IMR-90 (cell line): ENCODE data around the gene LRRC56. TPM values are rescaled to one million over a fixed set of nuclear protein-coding genes. Genes with fewer than 3 reads are reported as not detected.
A peak's percentile ranks its signal among the peaks of the same experiment; 100 is the strongest.
"Not testable (repeated sequence)": the region's sequence is repeated elsewhere in the genome, so short reads cannot be mapped to it uniquely, and the experiment has no call there.

Source experiments
- ATAC-seq: fragments of 200-7000 bp; cut with Tn5 transposase; 2 replicates; pipeline ENCODE4 v1.9.1; 2020; ENCODE audit warnings: low read depth, mild to moderate bottlenecking, moderate library complexity
- BruUV-seq: library from RNA; stranded (reverse); fragments of 400-500 nt; replicated peaks from 2 replicates; lab custom pipeline; 2021; lab: Mats Ljungman, UMichigan
- CTCF ChIA-PET: fragments of 300-600 bp; formaldehyde crosslinking; extraction: SDS; loops from one replicate; lab custom pipeline; 2021; ENCODE audit warnings: antibody characterized with exemption; lab: Yijun Ruan, JAX
- POLR2A ChIA-PET: fragments of 300-600 bp; sonication (Branson Sonifier 250); formaldehyde crosslinking; loops from one replicate; lab custom pipeline; 2022; ENCODE audit warnings: antibody characterized with exemption; ENCODE audit not compliant: unreplicated experiment; lab: Charles Lee
- DNase-seq: peaks from one replicate; pipeline ENCODE4 v3.0.0; 2013
- H2AFZ ChIP-seq: replicated peaks from 2 replicates; pipeline ENCODE3; 2013; ENCODE audit warnings: low read length, mild to moderate bottlenecking; ENCODE audit not compliant: poor library complexity
- H2AK5ac ChIP-seq: 2 replicates; pipeline ENCODE4 v1.6.1; 2013; ENCODE audit warnings: low read depth, low read length, inconsistent platforms
- H2AK9ac ChIP-seq: replicated peaks from 2 replicates; pipeline ENCODE3; 2013; ENCODE audit warnings: mild to moderate bottlenecking, low read depth, low read length, moderate library complexity; ENCODE audit not compliant: poor library complexity
- H2BK120ac ChIP-seq: 2 replicates; pipeline ENCODE4 v1.6.1; 2013; ENCODE audit warnings: low read depth, low read length, inconsistent platforms
- H2BK15ac ChIP-seq: 3 replicates; pipeline ENCODE4 v1.6.1; 2013; ENCODE audit warnings: low read depth, low read length, inconsistent platforms
- H2BK20ac ChIP-seq: 2 replicates; pipeline ENCODE4 v1.6.1; 2013; ENCODE audit warnings: low read depth, mild to moderate bottlenecking, inconsistent platforms, low read length, moderate library complexity
- H2BK5ac ChIP-seq: 2 replicates; pipeline ENCODE4 v1.6.1; 2013; ENCODE audit warnings: mild to moderate bottlenecking, low read depth, low read length, inconsistent platforms; ENCODE audit not compliant: poor library complexity, severe bottlenecking
- H3K14ac ChIP-seq: replicated peaks from 2 replicates; pipeline ENCODE4 v1.6.1; 2013; ENCODE audit warnings: low read depth, low read length, inconsistent platforms
- H3K18ac ChIP-seq: 2 replicates; pipeline ENCODE4 v1.6.1; 2013; ENCODE audit warnings: low read depth, low read length, control low read depth
- H3K23ac ChIP-seq: 2 replicates; pipeline ENCODE4 v1.6.1; 2013; ENCODE audit warnings: low read depth, low read length, inconsistent platforms
- H3K27ac ChIP-seq: 2 replicates; pipeline ENCODE4 v1.5.1; 2013; ENCODE audit warnings: mild to moderate bottlenecking, control low read depth, low read length; ENCODE audit not compliant: insufficient read depth
- H3K27me3 ChIP-seq: 2 replicates; pipeline ENCODE4 v1.6.1; 2013; ENCODE audit warnings: low read length; ENCODE audit not compliant: control insufficient read depth, insufficient read depth
- H3K36me3 ChIP-seq: 2 replicates; pipeline ENCODE4 v1.6.1; 2013; ENCODE audit warnings: low read length, mixed read lengths; ENCODE audit not compliant: control insufficient read depth, insufficient read depth
- H3K4ac ChIP-seq: 2 replicates; pipeline ENCODE4 v1.6.1; 2013; ENCODE audit warnings: low read depth, low read length, inconsistent platforms
- H3K4me1 ChIP-seq: 2 replicates; pipeline ENCODE4 v1.6.1; 2013; ENCODE audit warnings: low read length, mixed read lengths; ENCODE audit not compliant: control insufficient read depth, insufficient read depth
- H3K4me2 ChIP-seq: 2 replicates; pipeline ENCODE4 v1.6.1; 2013; ENCODE audit warnings: low read depth, mild to moderate bottlenecking, control low read depth, low read length, moderate library complexity
- H3K4me3 ChIP-seq: 2 replicates; pipeline ENCODE4 v1.5.1; 2013; ENCODE audit warnings: low read depth, mild to moderate bottlenecking, control low read depth, low read length, moderate library complexity; ENCODE audit not compliant: insufficient read depth
- H3K56ac ChIP-seq: 2 replicates; pipeline ENCODE4 v1.6.1; 2013; ENCODE audit warnings: low read length, inconsistent platforms; ENCODE audit not compliant: insufficient read depth; ENCODE audit errors: extremely low read depth
- H3K79me1 ChIP-seq, 2 experiments: 2 replicates each; pipeline ENCODE4 v1.6.1; 2013; ENCODE audit warnings: low read length in 2 of 2, inconsistent platforms in 1 of 2, low read depth in 1 of 2
- H3K9ac ChIP-seq: 2 replicates; pipeline ENCODE4 v1.6.1; 2013; ENCODE audit warnings: low read depth, low read length, control low read depth
- H3K9me1 ChIP-seq: 2 replicates; pipeline ENCODE4 v1.6.1; 2013; ENCODE audit warnings: low read length, inconsistent platforms; ENCODE audit not compliant: insufficient read depth
- H3K9me3 ChIP-seq: 2 replicates; pipeline ENCODE4 v1.6.1; 2013; ENCODE audit warnings: low read length; ENCODE audit not compliant: control insufficient read depth, insufficient read depth
- H4K20me1 ChIP-seq: 2 replicates; pipeline ENCODE4 v1.6.1; 2013; ENCODE audit warnings: low read length, inconsistent platforms; ENCODE audit not compliant: insufficient read depth
- H4K5ac ChIP-seq: 2 replicates; pipeline ENCODE4 v1.6.1; 2013; ENCODE audit warnings: mild to moderate bottlenecking, low read depth, low read length, control low read depth
- H4K8ac ChIP-seq, 2 experiments: 2 replicates each; pipeline ENCODE4 v1.6.1; 2013; ENCODE audit warnings: low read depth in 2 of 2, low read length in 2 of 2, control low read depth in 1 of 2, inconsistent platforms in 1 of 2
- H4K91ac ChIP-seq: 2 replicates; pipeline ENCODE4 v1.6.1; 2013; ENCODE audit warnings: low read depth, low read length, inconsistent platforms; ENCODE audit not compliant: insufficient read depth
- USF2 ChIP-seq: fragments of 150-350 bp; IDR thresholded peaks from 2 replicates; pipeline ENCODE4 v1.6.1; 2017; ENCODE audit warnings: mild to moderate bottlenecking, antibody characterized with exemption, low read length, low read depth
- WGBS, 2 experiments: methylation state at CpG; one replicate each; pipeline versions ENCODE4 v1.1.5 to v1.1.7; 2013; ENCODE audit warnings: missing lambda C conversion rate in 2 of 2; ENCODE audit not compliant: insufficient read length in 1 of 2; ENCODE audit errors: extremely low coverage in 2 of 2; 5-methylcytosine and 5-hydroxymethylcytosine counted together
- dilution Hi-C: fragments of 300-500 bp; cut with HindIII; formaldehyde crosslinking; loops from one replicate; pipeline ENCODE4 v1.14.3; 2018; ENCODE audit warnings: low sequenced_read_pairs; ENCODE audit not compliant: unreplicated experiment
- in situ Hi-C: fragments of 300-500 bp; cut with MboI; formaldehyde crosslinking; loops from 3 replicates; pipeline ENCODE4 v1.14.3; 2019; ENCODE audit warnings: low sequenced_read_pairs, inconsistent platforms, mixed read lengths
- intact Hi-C: fragments of 100-400 bp; cut with micrococcal nuclease; formaldehyde crosslinking; loops from 2 replicates; pipeline ENCODE4 v1.10.0; 2022
- polyA plus RNA-seq, 3 experiments: library from polyadenylated mRNA; depleted of rRNA; stranded (reverse); fragments of >200 nt; gene quantifications; 2 replicates each; pipeline ENCODE4 v1.2.3, GENCODE V29; 2012; ENCODE audit warnings: low replicate concordance in 1 of 3
- total RNA-seq: library from RNA; depleted of rRNA; stranded (reverse); fragments of >200 nt; gene quantifications from 2 replicates; pipeline ENCODE4 v1.2.3, GENCODE V29; 2012

The LRRC56 gene
- total and polyA plus RNA-seq, 2 of the 4 experiments (the other 2 are of a cell fraction): 0.36 to 1.3 TPM

- H3K18ac ChIP-seq, H3K9ac ChIP-seq, H3K4ac ChIP-seq, H2BK20ac ChIP-seq, H3K36me3 ChIP-seq, H3K56ac ChIP-seq, H3K23ac ChIP-seq, CTCF ChIA-PET, H3K4me3 ChIP-seq, H2BK15ac ChIP-seq, H4K91ac ChIP-seq, H3K14ac ChIP-seq, H2AK9ac ChIP-seq, BruUV-seq, H4K5ac ChIP-seq, dilution Hi-C loops, H2BK5ac ChIP-seq, in situ Hi-C loops, DNase-seq, H3K9me3 ChIP-seq, H3K27me3 ChIP-seq, H3K27ac ChIP-seq, H2BK120ac ChIP-seq, H2AFZ ChIP-seq, intact Hi-C loops, POLR2A ChIA-PET, ATAC-seq, H4K8ac ChIP-seq, H2AK5ac ChIP-seq: not testable (repeated sequence)
- Histone ChIP-seq H3K79me1 (peaks cover 4 to 19% of the 10 kb centered on the region in 2 experiments; a peak in 3 of 4 replicates), H4K20me1 (peaks cover 30% of the 10 kb centered on the region), H3K9me1 (peaks cover 11% of the 10 kb centered on the region; the same call in 1 of the 2 replicates), H3K4me2 (peak overlapping the region; percentile 48; the same call in 1 of the 2 replicates), H3K4me1 (peaks cover 20% of the 10 kb centered on the region)
- TF ChIP-seq USF2: 0 out of 2 replicates have a peak, but pooled peaks have one; percentile 13
- 69% methylated on average over 7 of the region's 14 CpGs; no CpG with 5 or more reads in 1 of the 2 experiments for WGBS, 2 experiments
Measured at GRCh38 chr11:574031-574570, 36.8 kb downstream of the LRRC56 start.
